GM12878 (cell line): ENCODE data around the gene LMAN2. TPM values are rescaled to one million over a fixed set of nuclear protein-coding genes. Genes with fewer than 3 reads are reported as not detected.

ENCODE experiments used
- ATAC-seq: fragments of 200-7000 bp; cut with Tn5 transposase; 3 replicates; pipeline ENCODE4 v1.9.1; 2020; ENCODE audit warnings: mild to moderate bottlenecking, moderate library complexity
- BruUV-seq: library from RNA; stranded (reverse); fragments of 400-500 nt; replicated peaks from 2 replicates; lab custom pipeline; 2021; lab: Mats Ljungman, UMichigan
- CTCF ChIA-PET: fragments of 300-600 bp; sonication (Branson Sonifier 250); formaldehyde crosslinking; extraction: SDS; loops from one replicate; lab custom pipeline; 2021; ENCODE audit warnings: inconsistent platforms; lab: Yijun Ruan, JAX
- POLR2A ChIA-PET: fragments of 350-600 bp; formaldehyde crosslinking; extraction: SDS; loops from one replicate; lab custom pipeline; 2021; ENCODE audit warnings: inconsistent platforms; lab: Charles Lee
- RAD21 ChIA-PET: fragments of 300-600 bp; sonication (Branson Sonifier 250); formaldehyde crosslinking; loops from one replicate; lab custom pipeline; 2023; ENCODE audit warnings: antibody characterized with exemption; ENCODE audit not compliant: unreplicated experiment; lab: Charles Lee
- SMC1A ChIA-PET: fragments of 300-600 bp; sonication (Branson Sonifier 250); formaldehyde crosslinking; loops from one replicate; lab custom pipeline; 2023; ENCODE audit not compliant: unreplicated experiment, uncharacterized antibody; lab: Charles Lee
- DNase-seq: peaks from one replicate; pipeline ENCODE4 v3.0.0-alpha.2; 2011; ENCODE audit warnings: low read depth, low spot score
- FAIRE-seq: peaks from 3 replicates; lab custom pipeline; 2011; peaks lifted over from hg19 to GRCh38; lab: Jason Lieb, UNC
- H2AFZ ChIP-seq: 2 replicates; pipeline ENCODE4 v1.6.0; 2011; ENCODE audit warnings: low read depth, low read length, control low read depth; ENCODE audit not compliant: control insufficient read depth
- H3K27ac ChIP-seq: 2 replicates; pipeline ENCODE4 v1.5.1; 2011; ENCODE audit warnings: control low read depth; ENCODE audit not compliant: control insufficient read depth, insufficient read depth
- H3K27me3 ChIP-seq, 2 experiments: replicated peaks in 1 of 2; 2 replicates each; pipeline versions ENCODE4 v1.6.0 to v1.6.1; 2011; ENCODE audit warnings: low read length in 1 of 2; ENCODE audit not compliant: control insufficient read depth in 2 of 2, insufficient read depth in 2 of 2
- H3K36me3 ChIP-seq, 2 experiments: 2 replicates each; pipeline ENCODE4 v1.5.1; 2011; ENCODE audit warnings: low read length in 1 of 2; ENCODE audit not compliant: control insufficient read depth in 2 of 2, insufficient read depth in 2 of 2
- H3K4me1 ChIP-seq: 2 replicates; pipeline ENCODE4 v1.6.1; 2011; ENCODE audit warnings: mild to moderate bottlenecking, low read length, moderate library complexity, mixed read lengths; ENCODE audit not compliant: control insufficient read depth, insufficient read depth
- H3K4me2 ChIP-seq: 2 replicates; pipeline ENCODE4 v1.6.0; 2011; ENCODE audit warnings: control low read depth; ENCODE audit not compliant: control insufficient read depth, insufficient read depth
- H3K4me3 ChIP-seq: fragments of 200-600 bp; sonication (generic); 2 replicates; pipeline ENCODE4 v1.5.1; 2016
- H3K79me2 ChIP-seq: 2 replicates; pipeline ENCODE4 v1.6.0; 2011; ENCODE audit warnings: low read length; ENCODE audit not compliant: control insufficient read depth, insufficient read depth
- H3K9ac ChIP-seq: 2 replicates; pipeline ENCODE4 v1.8.0; 2011; ENCODE audit warnings: low read length, control low read depth, mixed read lengths; ENCODE audit not compliant: control insufficient read depth, insufficient read depth
- H3K9me3 ChIP-seq: replicated peaks from 3 replicates; pipeline ENCODE4 v1.5.1; 2011; ENCODE audit warnings: mild to moderate bottlenecking, low read length; ENCODE audit not compliant: control insufficient read depth, insufficient read depth
- H4K20me1 ChIP-seq: 2 replicates; pipeline ENCODE4 v1.6.0; 2011; ENCODE audit not compliant: control insufficient read depth, insufficient read depth
- BHLHE40 ChIP-seq, 2 experiments: fragments of 450-650 bp in 1 of 2; IDR thresholded peaks; 2 replicates each; pipeline ENCODE4 v1.6.1; 2011 to 2017; ENCODE audit warnings: low read depth in 2 of 2, borderline replicate concordance in 1 of 2, improper control_type of control experiment in 1 of 2, low read length in 1 of 2, mild to moderate bottlenecking in 1 of 2
- EGR1 ChIP-seq, 2 experiments: IDR thresholded peaks; 1 replicate in 1 of 2; 2 replicates in 1 of 2; pipeline ENCODE4 v1.6.1; 2011 to 2012; ENCODE audit warnings: low read depth in 2 of 2, low read length in 2 of 2, borderline replicate concordance in 1 of 2, mild to moderate bottlenecking in 1 of 2, moderate library complexity in 1 of 2
- ESRRA ChIP-seq: IDR thresholded peaks from 2 replicates; pipeline ENCODE4 v1.6.1; 2012; ENCODE audit warnings: mild to moderate bottlenecking, low read length, improper control_type of control experiment
- FOXK2 ChIP-seq: fragments of 450-650 bp; IDR thresholded peaks from 2 replicates; pipeline ENCODE4 v1.6.1; 2017; ENCODE audit warnings: mild to moderate bottlenecking, moderate library complexity
- FOXM1 ChIP-seq: IDR thresholded peaks from 2 replicates; pipeline ENCODE4 v1.6.1; 2012; ENCODE audit warnings: low read depth, mild to moderate bottlenecking, inconsistent platforms, low read length, moderate library complexity
- GATAD2B ChIP-seq: fragments of 450-650 bp; conservative IDR thresholded peaks from 2 replicates; pipeline ENCODE4 v1.6.1; 2017; ENCODE audit warnings: low read depth, mild to moderate bottlenecking, moderate library complexity
- HCFC1 ChIP-seq: fragments of 150-350 bp; IDR thresholded peaks from 2 replicates; pipeline ENCODE4 v1.6.1; 2014; ENCODE audit warnings: low read length
- JUND ChIP-seq: IDR thresholded peaks from 2 replicates; pipeline ENCODE4 v1.6.1; 2012; ENCODE audit warnings: low read depth, mild to moderate bottlenecking, low read length, improper control_type of control experiment, moderate library complexity
- MXI1 ChIP-seq: fragments of 150-350 bp; IDR thresholded peaks from 2 replicates; pipeline ENCODE4 v1.6.1; 2011; ENCODE audit warnings: low read depth, mild to moderate bottlenecking, inconsistent platforms, low read length, improper control_type of control experiment
- MYC ChIP-seq: IDR thresholded peaks from 2 replicates; pipeline ENCODE4 v1.6.1; 2011; ENCODE audit warnings: mild to moderate bottlenecking, low read length, moderate library complexity, inconsistent platforms; ENCODE audit not compliant: insufficient read depth, insufficient replicate concordance, insufficient read length, severe bottlenecking
- NRF1 ChIP-seq: conservative IDR thresholded peaks from 2 replicates; pipeline ENCODE4 v1.6.1; 2011; ENCODE audit warnings: mild to moderate bottlenecking, low read depth, low read length, improper control_type of control experiment
- POLR2AphosphoS5 ChIP-seq: IDR thresholded peaks from 2 replicates; pipeline ENCODE4 v1.6.1; 2011; ENCODE audit warnings: mild to moderate bottlenecking, low read length, inconsistent platforms
- SIN3A ChIP-seq: IDR thresholded peaks from 2 replicates; pipeline ENCODE4 v1.6.1; 2012; ENCODE audit warnings: low read depth, low read length, improper control_type of control experiment
- SP1 ChIP-seq: IDR thresholded peaks from one replicate; pipeline ENCODE4 v1.6.1; 2011; ENCODE audit warnings: low read depth, low read length
- WGBS: methylation state at CpG from one replicate; pipeline ENCODE4 v1.1.6; 2016; ENCODE audit warnings: low lambda C conversion rate; ENCODE audit not compliant: insufficient replicate concordance, insufficient coverage; ENCODE audit errors: missing lambda C conversion rate; 5-methylcytosine and 5-hydroxymethylcytosine counted together
- in situ Hi-C: fragments of 300-500 bp; cut with MboI; formaldehyde crosslinking; loops from 9 replicates; pipeline ENCODE4 v1.14.3; 2018; ENCODE audit warnings: mixed read lengths
- intact Hi-C: fragments of 100-400 bp; cut with micrococcal nuclease; formaldehyde crosslinking; loops from one replicate; pipeline ENCODE4 v1.14.2; 2022; ENCODE audit not compliant: unreplicated experiment
- polyA plus RNA-seq, 11 experiments: library from polyadenylated mRNA; depleted of rRNA in 4 of 11; unstranded in 6 of 11; stranded (reverse) in 5 of 11; fragments of >200 nt; fragmentation: Nextera tagmentation in 4 of 11; fragmentation: Illumina TruSeq in 1 of 11; extraction: Ambion mirVana in 4 of 11; extraction: Trizol in 1 of 11; gene quantifications; 1 replicate in 1 of 11; 2 replicates in 10 of 11; pipeline versions ENCODE4 v1.2.1 to v1.2.3, GENCODE V29; 2011 to 2016; ENCODE audit warnings: inconsistent platforms in 2 of 11, missing spikeins in 2 of 11, low read depth in 1 of 11
- total RNA-seq, 4 experiments: library from RNA; depleted of rRNA in 3 of 4; stranded (reverse); fragments of >200 nt in 3 of 4; fragmentation: Illumina TruSeq in 1 of 4; extraction: Trizol in 1 of 4; gene quantifications; 2 replicates each; pipeline versions ENCODE4 v1.2.1 to v1.2.3, GENCODE V29; 2013 to 2021
- TF ChIP-seq, protein P1 (sequence below): IDR thresholded peaks from 2 replicates; pipeline ENCODE4 v1.6.1; 2011; ENCODE audit warnings: borderline replicate concordance, low read depth, mild to moderate bottlenecking, moderate library complexity, mixed read lengths, low read length; ENCODE audit not compliant: insufficient read depth; ENCODE audit errors: extremely low read length
- TF ChIP-seq, protein P2 (sequence below): fragments of 450-650 bp; IDR thresholded peaks from 2 replicates; pipeline ENCODE4 v1.6.1; 2014; ENCODE audit warnings: mild to moderate bottlenecking
- TF ChIP-seq, protein P3 (sequence below): fragments of 450-650 bp; conservative IDR thresholded peaks from 2 replicates; pipeline ENCODE4 v1.6.1; 2017; ENCODE audit warnings: mild to moderate bottlenecking, moderate library complexity

Gene LMAN2
- total and polyA plus RNA-seq, 10 of the 15 experiments (the other 5 are each of a cell fraction or from before 2014, with no cell fraction given): 2.4 to 264 (median 147) TPM

DNA sequence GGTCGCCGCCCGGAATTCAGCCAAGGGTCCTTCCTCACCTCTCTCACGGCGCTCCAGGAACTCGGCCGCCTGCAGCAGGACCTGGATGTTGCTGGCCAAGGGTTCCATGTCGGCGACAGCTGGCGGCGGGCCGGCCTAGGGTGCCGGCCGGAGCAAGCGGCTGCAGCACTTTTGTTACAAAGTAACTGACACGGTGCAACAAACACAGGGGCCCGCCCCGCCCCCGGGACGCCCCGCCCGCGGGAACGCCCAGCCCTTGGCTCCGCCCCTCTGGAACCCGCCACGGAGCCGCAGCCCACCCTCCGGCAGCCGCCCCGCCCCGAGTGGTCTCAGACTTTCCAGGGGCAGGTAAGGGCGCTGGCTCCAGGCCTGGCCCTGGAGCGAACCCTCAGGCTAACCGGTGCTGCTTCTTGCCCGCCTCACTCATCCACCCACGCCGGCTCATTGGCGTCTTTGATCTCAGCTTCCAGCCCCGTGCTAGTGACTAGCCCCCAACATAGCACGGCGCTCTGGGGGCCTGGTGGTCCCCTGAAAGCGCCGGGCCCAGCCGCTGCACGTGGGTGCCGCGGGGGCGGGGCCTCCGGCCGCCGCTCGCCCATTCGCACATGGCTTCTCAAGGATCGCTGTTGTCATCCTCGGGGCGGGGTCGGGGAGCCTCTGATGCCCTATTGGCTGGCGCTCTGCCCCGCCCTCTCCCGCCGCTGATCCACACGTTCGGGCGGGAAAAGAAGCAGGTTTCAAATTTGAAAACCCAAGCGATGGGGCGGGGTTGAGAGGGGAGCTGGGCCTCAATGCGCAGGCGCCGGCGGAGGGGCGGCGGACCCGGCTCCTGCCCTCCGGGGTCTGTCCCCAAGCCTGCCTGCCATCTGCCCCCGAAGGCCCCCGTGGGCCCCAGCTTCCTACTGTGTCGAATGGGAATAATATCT is 39.5 kb downstream of the LMAN2 start, which contains the start of gene MXD3:
Gene MXD3 (minus strand): TSS at position 176 of the 926 bp plus-strand sequence. CDS start 68 bp downstream, at position 108.
- CTCF ChIA-PET: interaction anchor here (0.5 to 3.5 kb wide), 18 partner anchors 11 to 240 kb away, joined by 3 to 13 read pairs (median 5); no protein-coding TSS in a partner anchor
- H3K36me3 ChIP-seq: peaks cover 0 to 6% of the 10 kb centered on the region in 2 experiments; a peak in 3 of 4 replicates
- ATAC-seq (peak; percentile 89), FAIRE-seq (peak; percentile 93), DNase-seq (peak; percentile 76)
- H3K27ac ChIP-seq: peak within 1 kb of the TSS; percentile 92
- H2AFZ ChIP-seq: peak within 1 kb of the TSS; percentile 66
- RAD21 ChIA-PET: interaction anchor here (0.9 to 2.3 kb wide), 12 partner anchors 10 to 665 kb away, joined by 3 to 12 read pairs (median 3); partner anchors contain the start of genes LMAN2 and TSPAN17
- H3K9ac ChIP-seq: peak within 1 kb of the TSS; percentile 89
- H3K4me2 ChIP-seq: peak within 1 kb of the TSS; percentile 96
- no peaks in the 10 kb centered on the region for H3K9me3 ChIP-seq
- intact Hi-C loops: loop anchor here (5.0 kb wide), 2 partner anchors 50 to 190 kb away; no protein-coding TSS in a partner anchor
- peak within 1 kb of the TSS; percentile 93 for H3K4me3 ChIP-seq
- peaks cover 17% of the 10 kb centered on the region for H3K4me1 ChIP-seq
- WGBS: 1% methylated on average over 68 of the region's 78 CpGs
- H4K20me1 ChIP-seq: no peaks in the 10 kb centered on the region
- no peaks in the 10 kb centered on the region for H3K27me3 ChIP-seq
- POLR2A ChIA-PET: interaction anchor here (0.6 to 2.3 kb wide), 9 partner anchors 8 to 281 kb away, joined by 3 to 7 read pairs (median 3); partner anchors contain the start of genes DOK3, PRELID1, RAB24 and RGS14
- in situ Hi-C loops: no loop called here
- BruUV-seq: no TSS peak
- peaks cover 4% of the 10 kb centered on the region for H3K79me2 ChIP-seq
- SMC1A ChIA-PET: interaction anchor here (1.1 to 4.9 kb wide), 6 partner anchors 11 to 78 kb away, joined by 3 to 26 read pairs (median 4); no protein-coding TSS in a partner anchor
- peak; percentile 99 for TF ChIP-seq MXI1
- TF ChIP-seq EGR1 (IDR thresholded peaks at IDR 0.05; ENCODE audit: borderline replicate concordance in 1 of 2, low read depth in 2 of 2, low read length in 2 of 2): peak in 1 of 2 experiments; percentile 76; a peak in 2 of 3 replicates
- peak; percentile 87 for TF ChIP-seq FOXK2
- no peak for TF ChIP-seq ESRRA
- peak; percentile 69 for TF ChIP-seq FOXM1
- TF ChIP-seq, protein P1, sequence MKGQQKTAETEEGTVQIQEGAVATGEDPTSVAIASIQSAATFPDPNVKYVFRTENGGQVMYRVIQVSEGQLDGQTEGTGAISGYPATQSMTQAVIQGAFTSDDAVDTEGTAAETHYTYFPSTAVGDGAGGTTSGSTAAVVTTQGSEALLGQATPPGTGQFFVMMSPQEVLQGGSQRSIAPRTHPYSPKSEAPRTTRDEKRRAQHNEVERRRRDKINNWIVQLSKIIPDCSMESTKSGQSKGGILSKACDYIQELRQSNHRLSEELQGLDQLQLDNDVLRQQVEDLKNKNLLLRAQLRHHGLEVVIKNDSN: peak; percentile 72
- TF ChIP-seq SIN3A: peak; percentile 96
- TF ChIP-seq, protein P2, sequence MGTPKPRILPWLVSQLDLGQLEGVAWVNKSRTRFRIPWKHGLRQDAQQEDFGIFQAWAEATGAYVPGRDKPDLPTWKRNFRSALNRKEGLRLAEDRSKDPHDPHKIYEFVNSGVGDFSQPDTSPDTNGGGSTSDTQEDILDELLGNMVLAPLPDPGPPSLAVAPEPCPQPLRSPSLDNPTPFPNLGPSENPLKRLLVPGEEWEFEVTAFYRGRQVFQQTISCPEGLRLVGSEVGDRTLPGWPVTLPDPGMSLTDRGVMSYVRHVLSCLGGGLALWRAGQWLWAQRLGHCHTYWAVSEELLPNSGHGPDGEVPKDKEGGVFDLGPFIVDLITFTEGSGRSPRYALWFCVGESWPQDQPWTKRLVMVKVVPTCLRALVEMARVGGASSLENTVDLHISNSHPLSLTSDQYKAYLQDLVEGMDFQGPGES: no peak; the same call in none of the 2 replicates
- TF ChIP-seq JUND: no peak
- TF ChIP-seq POLR2AphosphoS5: peak; percentile 19; the same call in 1 of the 2 replicates
- peak; percentile 44 for TF ChIP-seq NRF1
- TF ChIP-seq HCFC1: peak; percentile 5; the same call in 1 of the 2 replicates
- TF ChIP-seq MYC: peak; percentile 68
- peak; percentile 74 to 91 for TF ChIP-seq BHLHE40 (IDR thresholded peaks at IDR 0.05; ENCODE audit: borderline replicate concordance in 1 of 2, low read depth in 2 of 2, low read length in 1 of 2)
- TF ChIP-seq GATAD2B: peak; percentile 59; the same call in 1 of the 2 replicates
- TF ChIP-seq SP1: peak; percentile 78
- TF ChIP-seq, protein P3, sequence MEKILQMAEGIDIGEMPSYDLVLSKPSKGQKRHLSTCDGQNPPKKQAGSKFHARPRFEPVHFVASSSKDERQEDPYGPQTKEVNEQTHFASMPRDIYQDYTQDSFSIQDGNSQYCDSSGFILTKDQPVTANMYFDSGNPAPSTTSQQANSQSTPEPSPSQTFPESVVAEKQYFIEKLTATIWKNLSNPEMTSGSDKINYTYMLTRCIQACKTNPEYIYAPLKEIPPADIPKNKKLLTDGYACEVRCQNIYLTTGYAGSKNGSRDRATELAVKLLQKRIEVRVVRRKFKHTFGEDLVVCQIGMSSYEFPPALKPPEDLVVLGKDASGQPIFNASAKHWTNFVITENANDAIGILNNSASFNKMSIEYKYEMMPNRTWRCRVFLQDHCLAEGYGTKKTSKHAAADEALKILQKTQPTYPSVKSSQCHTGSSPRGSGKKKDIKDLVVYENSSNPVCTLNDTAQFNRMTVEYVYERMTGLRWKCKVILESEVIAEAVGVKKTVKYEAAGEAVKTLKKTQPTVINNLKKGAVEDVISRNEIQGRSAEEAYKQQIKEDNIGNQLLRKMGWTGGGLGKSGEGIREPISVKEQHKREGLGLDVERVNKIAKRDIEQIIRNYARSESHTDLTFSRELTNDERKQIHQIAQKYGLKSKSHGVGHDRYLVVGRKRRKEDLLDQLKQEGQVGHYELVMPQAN: peak; percentile 97
